ENCODE measurements around the gene CPVL. TPM values are rescaled to one million over a fixed set of nuclear protein-coding genes. Genes with fewer than 3 reads are reported as not detected.

CPVL gene
- total RNA-seq, 1 donor from 2014 or later, result 56.6 TPM

- peaks cover 5% of the 10 kb centered on the region for H3K9me3 Mint-ChIP-seq
- TF ChIP-seq EZH2phosphoT487 (IDR thresholded peaks at IDR 0.05) (no peak), EZH2 (IDR thresholded peaks at IDR 0.05) (no peak), CTCF (IDR thresholded peaks at IDR 0.05) (no peak)
- Histone ChIP-seq H4K20me1 (ENCODE audit: low read depth) (no peaks in the 10 kb centered on the region), H3F3A (ENCODE audit: low read depth) (no peaks in the 10 kb centered on the region), H3K9me3 (ENCODE audit: low read depth) (no peaks in the 10 kb centered on the region), H2AFZ (replicated peaks) (no peak overlapping the region), H3K4me2 (no peak overlapping the region), H3K9ac (no peak overlapping the region), H3K4me1 (peaks cover 2% of the 10 kb centered on the region), H3K79me2 (ENCODE audit: low read depth) (no peaks in the 10 kb centered on the region), H3K4me3 (no peak overlapping the region), H3K36me3 (no peaks in the 10 kb centered on the region), H3K27me3 (no peaks in the 10 kb centered on the region), H3K27ac (no peak overlapping the region)
- peaks cover 9% of the 10 kb centered on the region for H3K4me1 Mint-ChIP-seq
- H3K4me3 Mint-ChIP-seq, result no peak overlapping the region
- no peak overlapping the region for H3K27ac Mint-ChIP-seq
- no peaks in the 10 kb centered on the region for H3K27me3 Mint-ChIP-seq (ENCODE audit: insufficient read depth, low read depth)
- H3K36me3 Mint-ChIP-seq, result peaks cover 4% of the 10 kb centered on the region
- no peak for DNase-seq (ENCODE audit: low spot score)
Observed at GRCh38 chr7:29109899-29110298, 36.4 kb downstream of the CPVL start.

GRCh38 chr7:29109358-29109757, 37.0 kb downstream of the CPVL start:
- Histone ChIP-seq H4K20me1 (ENCODE audit: low read depth) (no peaks in the 10 kb centered on the region), H3K4me1 (no peaks in the 10 kb centered on the region), H3K4me2 (no peak overlapping the region), H2AFZ (replicated peaks) (no peak overlapping the region), H3K4me3 (no peak overlapping the region), H3F3A (ENCODE audit: low read depth) (no peaks in the 10 kb centered on the region), H3K79me2 (ENCODE audit: low read depth) (no peaks in the 10 kb centered on the region), H3K9me3 (ENCODE audit: low read depth) (no peaks in the 10 kb centered on the region), H3K27ac (no peak overlapping the region), H3K9ac (no peak overlapping the region), H3K27me3 (no peaks in the 10 kb centered on the region), H3K36me3 (no peaks in the 10 kb centered on the region)
- H3K36me3 Mint-ChIP-seq, result peaks cover 4% of the 10 kb centered on the region
- peaks cover 7% of the 10 kb centered on the region for H3K4me1 Mint-ChIP-seq
- H3K27me3 Mint-ChIP-seq (ENCODE audit: insufficient read depth, low read depth), result no peaks in the 10 kb centered on the region
- DNase-seq (ENCODE audit: low spot score), result no peak
- TF ChIP-seq EZH2phosphoT487 (IDR thresholded peaks at IDR 0.05) (no peak), EZH2 (IDR thresholded peaks at IDR 0.05) (no peak), CTCF (IDR thresholded peaks at IDR 0.05) (no peak)
- peaks cover 5% of the 10 kb centered on the region for H3K9me3 Mint-ChIP-seq
- no peak overlapping the region for H3K4me3 Mint-ChIP-seq
- no peak overlapping the region for H3K27ac Mint-ChIP-seq

GRCh38 chr7:29107056-29107455, 39.3 kb downstream of the CPVL start:
- Mint-ChIP-seq H3K4me1 (peaks cover 16% of the 10 kb centered on the region), H3K4me3 (no peak overlapping the region), H3K27ac (no peak overlapping the region), H3K27me3 (ENCODE audit: insufficient read depth, low read depth) (no peaks in the 10 kb centered on the region), H3K36me3 (peaks cover 4% of the 10 kb centered on the region), H3K9me3 (peaks cover 5% of the 10 kb centered on the region)
- Histone ChIP-seq H3K4me3 (no peak overlapping the region), H3K9me3 (ENCODE audit: low read depth) (no peaks in the 10 kb centered on the region), H3K4me1 (no peaks in the 10 kb centered on the region), H3K9ac (no peak overlapping the region), H3K79me2 (ENCODE audit: low read depth) (no peaks in the 10 kb centered on the region), H3F3A (ENCODE audit: low read depth) (no peaks in the 10 kb centered on the region), H2AFZ (replicated peaks) (no peak overlapping the region), H3K4me2 (no peak overlapping the region), H3K27ac (no peak overlapping the region), H3K27me3 (no peaks in the 10 kb centered on the region), H3K36me3 (no peaks in the 10 kb centered on the region), H4K20me1 (ENCODE audit: low read depth) (no peaks in the 10 kb centered on the region)
- no peak for DNase-seq (ENCODE audit: low spot score)
- TF ChIP-seq EZH2phosphoT487 (IDR thresholded peaks at IDR 0.05), result no peak

GRCh38 chr7:29106669-29106988, 39.7 kb downstream of the CPVL start:
- Histone ChIP-seq H3K36me3 (no peaks in the 10 kb centered on the region), H3K4me1 (no peaks in the 10 kb centered on the region), H2AFZ (replicated peaks) (no peak overlapping the region), H3K27me3 (no peaks in the 10 kb centered on the region), H3K9ac (no peak overlapping the region), H3K4me2 (no peak overlapping the region), H3F3A (ENCODE audit: low read depth) (no peaks in the 10 kb centered on the region), H3K79me2 (ENCODE audit: low read depth) (no peaks in the 10 kb centered on the region), H4K20me1 (ENCODE audit: low read depth) (no peaks in the 10 kb centered on the region), H3K4me3 (no peak overlapping the region), H3K9me3 (ENCODE audit: low read depth) (no peaks in the 10 kb centered on the region), H3K27ac (no peak overlapping the region)
- DNase-seq (ENCODE audit: low spot score), result no peak
- Mint-ChIP-seq H3K27me3 (ENCODE audit: insufficient read depth, low read depth) (no peaks in the 10 kb centered on the region), H3K4me3 (no peak overlapping the region), H3K27ac (no peak overlapping the region), H3K9me3 (peaks cover 5% of the 10 kb centered on the region), H3K36me3 (peaks cover 4% of the 10 kb centered on the region), H3K4me1 (peaks cover 16% of the 10 kb centered on the region)
- no peak for TF ChIP-seq EZH2 (IDR thresholded peaks at IDR 0.05)
- no peak for TF ChIP-seq CTCF (IDR thresholded peaks at IDR 0.05)
- no peak for TF ChIP-seq EZH2phosphoT487 (IDR thresholded peaks at IDR 0.05)

All from neural progenitor cell (in vitro differentiated cells).